Endothelial cell of umbilical vein (primary cell): ENCODE data around the gene CIB4.

Source experiments
- EZH2 ChIP-seq: IDR thresholded peaks from 2 replicates; pipeline ENCODE4 v1.6.1; 2012; ENCODE audit warnings: borderline replicate concordance, low read depth, mild to moderate bottlenecking, moderate library complexity, low read length, inconsistent platforms; ENCODE audit not compliant: severe bottlenecking
- FOS ChIP-seq: IDR thresholded peaks from 2 replicates; pipeline ENCODE4 v1.6.1; 2011; ENCODE audit warnings: mild to moderate bottlenecking, low read length, moderate library complexity, borderline replicate concordance; ENCODE audit not compliant: insufficient read depth
- JUN ChIP-seq: IDR thresholded peaks from 2 replicates; pipeline ENCODE4 v1.6.1; 2011; ENCODE audit warnings: borderline replicate concordance, low read depth; ENCODE audit not compliant: insufficient read length, insufficient read depth
- MAX ChIP-seq: IDR thresholded peaks from 2 replicates; pipeline ENCODE4 v1.6.1; 2011; ENCODE audit not compliant: insufficient read depth, insufficient read length
- POLR2A ChIP-seq: IDR thresholded peaks from 2 replicates; pipeline ENCODE4 v1.6.1; 2012; ENCODE audit warnings: low read depth, mild to moderate bottlenecking, control low read depth, low read length
- POLR2AphosphoS5 ChIP-seq: IDR thresholded peaks from 2 replicates; pipeline ENCODE4 v1.6.1; 2012; ENCODE audit warnings: low read depth, mild to moderate bottlenecking, control low read depth, low read length, moderate library complexity; ENCODE audit not compliant: insufficient read depth
- TF ChIP-seq, protein P1 (sequence below), 2 donors: IDR thresholded peaks; 1 replicate in 1 of 2; 2 replicates in 1 of 2; pipeline ENCODE4 v1.5.1; 2011; ENCODE audit warnings: low read length in 2 of 2, mild to moderate bottlenecking in 2 of 2, moderate library complexity in 2 of 2, control low read depth in 1 of 2, inconsistent platforms in 1 of 2, low read depth in 1 of 2; ENCODE audit not compliant: insufficient read depth in 1 of 2; ENCODE audit errors: extremely low read depth in 1 of 2

- TF ChIP-seq POLR2A (no peak), EZH2 (no peak), POLR2AphosphoS5 (no peak), MAX (no peak), JUN (no peak), FOS (no peak)
- TF ChIP-seq, protein P1, sequence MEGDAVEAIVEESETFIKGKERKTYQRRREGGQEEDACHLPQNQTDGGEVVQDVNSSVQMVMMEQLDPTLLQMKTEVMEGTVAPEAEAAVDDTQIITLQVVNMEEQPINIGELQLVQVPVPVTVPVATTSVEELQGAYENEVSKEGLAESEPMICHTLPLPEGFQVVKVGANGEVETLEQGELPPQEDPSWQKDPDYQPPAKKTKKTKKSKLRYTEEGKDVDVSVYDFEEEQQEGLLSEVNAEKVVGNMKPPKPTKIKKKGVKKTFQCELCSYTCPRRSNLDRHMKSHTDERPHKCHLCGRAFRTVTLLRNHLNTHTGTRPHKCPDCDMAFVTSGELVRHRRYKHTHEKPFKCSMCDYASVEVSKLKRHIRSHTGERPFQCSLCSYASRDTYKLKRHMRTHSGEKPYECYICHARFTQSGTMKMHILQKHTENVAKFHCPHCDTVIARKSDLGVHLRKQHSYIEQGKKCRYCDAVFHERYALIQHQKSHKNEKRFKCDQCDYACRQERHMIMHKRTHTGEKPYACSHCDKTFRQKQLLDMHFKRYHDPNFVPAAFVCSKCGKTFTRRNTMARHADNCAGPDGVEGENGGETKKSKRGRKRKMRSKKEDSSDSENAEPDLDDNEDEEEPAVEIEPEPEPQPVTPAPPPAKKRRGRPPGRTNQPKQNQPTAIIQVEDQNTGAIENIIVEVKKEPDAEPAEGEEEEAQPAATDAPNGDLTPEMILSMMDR (IDR thresholded peaks at IDR 0.05; ENCODE audit: extremely low read depth in 1 of 2, insufficient read depth in 1 of 2, low read depth in 1 of 2, low read length in 2 of 2): no peak
Measured at GRCh38 chr2:26536371-26537068, 104.6 kb downstream of the CIB4 start.
